Loucy (cell line): Measurements from ENCODE around the gene SCT.

Experiments
- CTCF ChIP-seq: fragments of 200-600 bp; sonication (generic); conservative IDR thresholded peaks from 2 replicates; pipeline ENCODE4 v1.5.1; 2014; ENCODE audit warnings: mild to moderate bottlenecking, antibody characterized with exemption, low read length
- EZH2phosphoT487 ChIP-seq: fragments of 200-600 bp; IDR thresholded peaks from 2 replicates; pipeline ENCODE4 v1.6.1; 2018; ENCODE audit warnings: antibody characterized with exemption, mild to moderate bottlenecking, moderate library complexity, borderline replicate concordance

GRCh38 chr11:620201-620600 lies 6.8 kb downstream of the SCT start:
- TF ChIP-seq CTCF = no peak
- TF ChIP-seq EZH2phosphoT487 = no peak
